T1000 (cell line): ENCODE results near the gene RNASET2.
"Not testable (repeated sequence)": the region's sequence is repeated elsewhere in the genome, so short reads cannot be mapped to it uniquely, and the experiment has no call there.

Source experiments
- DNase-seq: peaks from one replicate; lab custom pipeline; 2025; ENCODE audit warnings: mixed read lengths; lab: John Stamatoyannopoulos, UW

The RNASET2 gene

DNA sequence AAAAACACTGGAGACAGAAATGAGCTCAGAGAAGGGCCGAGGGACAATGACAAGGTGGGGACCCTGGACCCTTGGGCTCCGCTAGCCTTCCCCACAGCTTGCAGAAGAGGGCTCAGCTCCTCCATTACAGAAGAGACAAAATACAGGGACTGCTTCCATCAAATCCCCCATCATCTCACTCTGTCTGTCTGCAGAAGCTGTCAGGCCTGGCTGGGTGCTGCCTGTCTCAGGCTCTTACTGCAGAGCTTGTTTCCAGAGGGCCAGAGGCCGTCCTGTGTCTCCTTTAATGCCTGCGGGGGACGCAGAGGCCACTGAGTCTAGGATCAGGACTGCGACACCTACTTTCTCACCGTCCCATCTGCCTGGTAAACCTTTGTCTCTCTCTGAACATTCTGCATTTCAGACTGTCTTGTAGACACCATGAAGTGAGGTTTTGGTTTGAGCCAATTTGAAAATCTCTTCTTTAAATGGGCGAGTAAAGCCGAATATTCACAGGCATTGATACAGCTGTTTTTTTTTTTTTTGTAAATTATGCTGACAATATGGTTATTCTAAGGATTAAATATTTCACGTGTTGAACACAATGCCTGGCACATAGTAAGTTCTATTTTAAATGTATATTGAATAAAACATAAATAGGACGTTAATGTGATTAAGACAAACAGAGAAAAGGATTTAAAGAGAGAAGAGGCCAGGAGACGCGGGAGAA, 28.3 kb downstream of the RNASET2 start:
- DNase-seq, result no peak

GRCh38 chr6:166927240-166927934, 29.0 kb downstream of the RNASET2 start:
- DNase-seq, result no peak

- DNase-seq, result no peak
Measured at GRCh38 chr6:166926748-166927147, 29.6 kb downstream of the RNASET2 start.

- no peak for DNase-seq
Measured at GRCh38 chr6:166925141-166925996, 31.0 kb downstream of the RNASET2 start.

DNA sequence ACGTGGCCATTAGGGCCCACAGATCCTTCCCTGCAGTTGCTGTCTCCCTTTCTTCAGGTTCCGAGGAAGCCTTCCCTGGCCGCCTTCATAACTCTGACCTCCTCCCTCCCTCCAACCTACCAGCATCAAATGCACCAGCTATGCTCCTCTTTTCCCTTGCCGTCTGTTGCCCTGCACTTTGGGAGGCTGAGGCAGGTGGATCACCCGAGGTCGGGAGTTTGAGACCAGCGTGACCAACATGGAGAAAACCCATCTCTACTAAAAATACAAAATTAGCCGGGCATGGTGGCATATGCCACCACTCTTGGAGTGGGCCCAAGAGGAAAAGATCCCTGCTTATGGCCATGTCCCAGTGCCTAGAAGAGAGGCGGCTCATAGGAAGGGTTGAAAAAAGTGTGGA, 31.8 kb downstream of the RNASET2 start:
- DNase-seq, result no peak

DNA sequence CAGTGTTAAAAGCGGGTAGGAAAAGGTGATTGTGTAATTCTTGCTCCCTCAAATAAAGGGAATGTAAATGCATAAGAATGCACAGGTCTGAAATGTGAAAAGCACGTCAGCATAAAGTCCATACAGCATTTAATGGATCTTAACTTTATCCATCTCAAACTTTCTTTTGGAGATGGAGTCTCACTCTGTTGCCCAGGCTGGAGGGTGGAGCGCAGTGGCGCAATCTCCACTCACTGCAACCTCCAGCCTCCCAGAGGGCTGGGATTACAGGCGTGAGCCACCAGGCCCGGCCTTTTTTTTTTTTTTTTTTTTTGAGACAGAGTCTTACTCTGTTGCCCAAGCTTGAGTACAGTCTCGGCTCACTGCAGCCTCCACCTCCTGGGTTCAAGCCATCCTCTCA, 33.4 kb downstream of the RNASET2 start:
- DNase-seq, result no peak

DNA sequence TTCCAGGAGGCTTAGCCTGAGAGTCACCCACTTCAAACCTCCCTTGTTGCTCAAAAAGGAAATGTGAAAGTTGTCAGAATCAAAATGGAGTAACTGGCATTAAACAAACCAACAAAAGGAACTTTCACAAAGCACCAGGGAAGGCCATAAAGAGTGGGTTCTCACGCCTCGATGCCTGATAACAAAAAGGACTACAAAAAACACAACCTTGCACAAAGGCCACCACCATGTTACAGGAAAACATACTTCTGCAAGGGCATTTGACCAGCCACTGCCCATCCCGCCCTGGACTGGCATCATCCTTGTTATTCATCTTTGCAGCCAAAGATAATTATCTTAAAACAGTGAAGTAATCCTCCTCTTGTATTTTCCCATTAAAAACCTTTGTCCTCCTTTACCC, 34.8 kb downstream of the RNASET2 start:
- no peak for DNase-seq

GRCh38 chr6:166916824-166917223, 39.5 kb downstream of the RNASET2 start:
- no peak for DNase-seq

GRCh38 chr6:166915484-166915883, 40.9 kb downstream of the RNASET2 start:
- DNase-seq, result not testable (repeated sequence)

DNA sequence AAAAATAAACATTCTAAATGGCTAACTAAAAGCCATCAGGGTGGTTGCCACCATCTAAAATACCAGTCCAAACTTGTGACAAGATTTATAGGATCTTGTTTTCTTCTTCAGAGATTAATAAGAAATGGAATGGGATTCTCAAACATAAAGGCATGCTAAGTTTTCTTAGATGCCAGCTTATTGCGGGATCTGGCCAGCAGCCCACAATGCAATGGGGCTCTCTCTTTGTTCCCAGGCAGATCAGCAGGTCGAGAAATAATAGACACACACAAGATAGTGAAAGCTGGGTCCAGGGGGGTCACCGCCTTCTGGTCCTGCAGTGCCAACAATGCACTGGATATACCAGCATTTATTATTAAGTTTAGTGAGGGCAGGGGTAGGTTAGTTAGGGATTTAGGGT, 41.4 kb downstream of the RNASET2 start:
- DNase-seq, result not testable (repeated sequence)

GRCh38 chr6:166911248-166911677, 45.1 kb downstream of the RNASET2 start:
- no peak for DNase-seq

DNA sequence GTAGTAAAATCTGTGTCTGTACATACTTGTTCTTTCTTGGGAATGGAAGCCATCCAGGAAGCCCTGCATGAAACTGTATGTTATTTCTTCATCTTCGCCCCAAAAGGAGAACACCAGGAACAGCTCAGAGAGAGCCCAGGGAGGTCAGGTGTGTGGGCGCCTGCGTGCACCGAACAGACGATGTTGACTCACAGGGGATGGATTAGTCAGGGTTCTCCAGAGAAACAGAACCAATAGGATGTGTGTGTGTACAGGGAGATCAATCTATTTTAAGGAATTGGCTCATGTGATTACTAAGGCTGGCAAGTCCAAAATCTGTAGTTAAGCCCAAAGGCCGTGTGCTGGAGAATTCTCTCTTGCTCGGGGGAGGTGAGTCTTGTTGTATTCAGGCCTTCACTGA, 45.7 kb downstream of the RNASET2 start:
- DNase-seq, result no peak

DNA sequence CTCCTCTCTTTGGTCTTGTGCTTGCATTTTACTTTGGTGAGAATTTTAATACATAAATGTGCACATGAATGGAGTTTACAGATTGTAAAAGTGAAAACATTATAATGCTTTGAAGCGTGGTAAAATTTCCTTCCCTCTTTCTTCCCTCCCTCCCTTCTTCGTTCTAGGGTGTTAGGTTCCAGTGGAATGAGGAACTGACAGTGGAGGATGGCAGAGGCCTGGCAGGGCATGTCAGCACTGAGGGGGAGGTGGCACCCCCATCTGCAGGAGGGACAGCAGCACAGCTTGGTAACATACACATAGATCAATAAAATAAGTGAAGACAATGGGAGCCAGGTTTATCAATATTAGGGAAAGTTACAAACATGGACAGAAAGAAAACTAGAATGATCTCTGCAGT, 47.5 kb downstream of the RNASET2 start:
- DNase-seq, result no peak

- DNase-seq, result no peak
Measured at GRCh38 chr6:166907871-166908806, 48.2 kb downstream of the RNASET2 start.

- DNase-seq, result no peak
Measured at GRCh38 chr6:166907373-166907841, 48.9 kb downstream of the RNASET2 start.

DNA sequence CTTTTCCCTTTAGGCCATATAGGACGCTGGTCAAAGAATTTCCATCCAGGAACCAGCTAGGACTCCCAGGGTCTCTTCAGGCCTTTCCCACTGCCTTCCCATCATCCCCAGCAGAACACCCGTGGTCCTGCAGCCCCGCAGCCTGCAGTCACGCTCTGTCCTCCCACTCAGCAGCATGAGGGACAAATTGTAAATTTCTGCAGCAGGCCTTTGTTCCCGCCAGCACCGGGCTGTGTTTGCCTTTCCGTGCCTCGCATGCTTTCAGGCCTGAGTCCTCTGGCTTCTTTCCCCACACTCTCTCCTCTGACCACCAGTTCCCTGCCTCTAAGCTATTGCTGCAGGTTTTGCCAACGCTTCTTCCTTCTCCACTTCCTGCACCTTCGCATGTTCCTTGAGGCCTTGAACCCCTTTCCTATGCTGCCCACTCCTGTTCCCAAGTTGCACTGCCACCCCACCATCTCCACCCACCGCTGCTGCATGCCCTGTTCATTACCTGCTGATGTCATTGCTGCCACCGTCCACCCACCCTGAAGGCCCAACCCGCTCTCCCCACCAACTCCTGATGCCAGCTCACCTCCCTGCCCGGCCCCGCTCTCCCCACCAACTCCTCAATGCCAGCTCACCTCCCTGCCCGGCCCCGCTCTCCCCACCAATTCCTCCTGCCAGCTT, 49.8 kb downstream of the RNASET2 start:
- no peak for DNase-seq

DNA sequence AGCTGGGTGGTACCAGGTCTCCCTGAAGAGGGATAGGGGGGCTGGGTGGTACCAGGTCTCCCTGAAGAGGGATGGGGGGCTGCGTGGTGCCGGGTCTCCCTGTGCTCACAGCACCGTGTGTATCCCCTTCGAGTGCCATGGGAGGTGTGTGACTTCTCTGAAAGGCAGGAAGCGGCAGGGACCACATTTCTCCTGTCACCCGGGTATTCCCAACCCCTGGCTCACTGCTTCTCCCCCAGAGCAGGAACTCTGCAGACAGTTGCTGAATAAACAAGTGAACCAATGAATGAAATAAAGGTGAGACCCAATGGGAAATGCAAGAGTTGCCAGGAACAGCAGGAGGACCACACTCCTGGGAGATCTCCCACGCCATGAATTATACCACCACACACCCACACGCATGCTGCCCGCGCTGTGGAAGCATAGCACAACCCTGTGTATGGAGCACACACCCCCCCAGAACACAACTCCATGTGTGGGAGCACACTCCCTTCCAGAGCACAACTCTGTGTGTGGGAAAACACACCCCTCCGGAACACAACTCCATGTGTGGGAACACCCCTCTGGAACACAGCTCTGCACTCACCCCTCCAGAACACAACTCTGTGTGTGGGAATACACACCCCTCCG, 50.7 kb downstream of the RNASET2 start:
- DNase-seq, result no peak

DNA sequence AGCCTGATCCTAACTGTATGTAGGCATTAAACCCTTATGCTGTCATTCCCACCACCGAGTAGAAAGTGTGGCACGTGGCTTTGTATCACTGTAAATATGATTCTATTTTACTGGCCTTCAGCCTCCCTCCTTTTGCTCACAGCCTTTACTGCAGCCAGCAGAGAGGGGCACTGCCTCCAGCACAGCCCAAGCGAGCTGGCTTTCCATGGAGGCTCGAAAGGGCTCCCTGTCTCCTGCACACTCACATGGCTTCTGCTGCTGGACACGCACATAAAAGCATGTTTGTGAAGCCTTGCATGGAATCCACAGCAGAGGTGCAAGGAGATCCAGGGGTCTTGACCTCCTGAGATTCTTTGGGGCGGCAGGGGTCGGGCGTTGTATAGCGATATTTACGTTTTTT, 51.3 kb downstream of the RNASET2 start:
- DNase-seq, result no peak

DNA sequence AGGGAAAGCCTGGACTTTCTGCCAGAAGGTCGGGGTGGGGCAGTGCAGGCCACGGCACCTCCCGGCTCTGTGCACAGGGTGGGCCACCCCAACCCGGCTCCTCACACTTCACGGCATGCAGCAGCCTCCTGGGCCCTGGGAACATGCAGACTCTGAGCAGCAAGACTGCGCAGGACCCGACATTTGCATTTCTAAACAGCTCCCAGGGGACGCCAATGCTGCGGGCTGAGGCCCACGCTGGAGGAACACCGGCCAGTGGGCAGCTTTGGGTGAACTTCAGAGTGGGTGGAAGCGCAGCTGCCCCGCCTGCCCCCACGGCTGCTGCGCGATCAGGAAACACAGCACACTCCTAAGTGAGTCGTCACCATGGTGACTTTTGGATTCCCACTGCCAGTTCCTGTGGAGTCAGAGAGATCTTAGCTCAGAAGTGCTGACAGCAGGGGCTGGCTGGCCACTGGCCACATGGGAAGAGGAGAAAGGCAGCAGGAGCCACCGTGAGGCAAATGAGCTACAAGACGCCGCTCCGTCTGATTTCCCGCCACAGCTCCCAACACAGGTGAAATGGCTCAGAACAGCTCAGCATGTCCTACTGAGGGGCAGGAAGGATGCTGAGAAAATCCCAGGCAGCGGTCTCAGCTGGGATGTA, 52.1 kb downstream of the RNASET2 start:
- no peak for DNase-seq

DNA sequence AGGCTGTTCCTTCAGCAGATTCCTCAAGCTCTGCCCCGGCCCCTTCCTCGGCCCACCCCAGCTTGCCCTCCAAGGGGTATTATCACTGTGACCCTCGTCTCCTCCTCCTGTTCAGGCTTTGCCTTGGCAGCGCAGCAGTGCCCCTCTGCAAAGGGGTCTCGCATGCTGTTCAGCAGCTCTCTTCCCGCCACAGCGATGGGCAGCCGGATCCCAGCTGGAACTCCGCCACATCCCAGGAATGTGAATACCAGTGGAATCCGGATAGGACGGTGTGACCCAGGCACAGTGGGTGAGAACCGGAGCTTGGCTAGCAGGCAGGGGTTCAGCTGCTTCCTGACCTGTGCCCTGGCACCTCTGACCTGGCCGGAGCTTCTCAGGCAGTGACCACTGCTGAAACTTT, 52.9 kb downstream of the RNASET2 start:
- DNase-seq, result no peak
